GM12875 (cell line): ENCODE data around the gene GTF3A.

Source experiments
- H3K4me3 ChIP-seq: one replicate; pipeline ENCODE4 v1.5.1; 2011; ENCODE audit warnings: low read depth, low read length, control low read depth
- CTCF ChIP-seq: IDR thresholded peaks from 2 replicates; pipeline ENCODE4 v1.5.1; 2011; ENCODE audit warnings: low read depth, mild to moderate bottlenecking, control low read depth, inconsistent platforms, low read length, moderate library complexity, borderline replicate concordance; ENCODE audit not compliant: insufficient read depth

The GTF3A gene

GRCh38 chr13:27424246-27425157, at the start of gene GTF3A:
GTF3A (plus strand) TSS chr13:27424619.
- TF ChIP-seq CTCF, result no peak
- H3K4me3 ChIP-seq, result peak within 1 kb of the TSS; percentile 79

- H3K4me3 ChIP-seq, result no peak overlapping the region
- peak; percentile 68; the same call in 1 of the 2 replicates for TF ChIP-seq CTCF
Observed at GRCh38 chr13:27374650-27375049, 49.8 kb upstream of the GTF3A start.

GRCh38 chr13:27375686-27376326, 48.6 kb upstream of the GTF3A start:
- no peak overlapping the region for H3K4me3 ChIP-seq
- peak; percentile 90 for TF ChIP-seq CTCF

- TF ChIP-seq CTCF, result no peak
- no peak overlapping the region for H3K4me3 ChIP-seq
Observed at GRCh38 chr13:27379126-27379525, 45.3 kb upstream of the GTF3A start.

- H3K4me3 ChIP-seq, result no peak overlapping the region
- peak; percentile 63 for TF ChIP-seq CTCF
Observed at GRCh38 chr13:27379694-27380641, 44.5 kb upstream of the GTF3A start.

- no peak for TF ChIP-seq CTCF
Observed at GRCh38 chr13:27381601-27382000, 42.8 kb upstream of the GTF3A start.

More at GRCh38 chr13:27381601-27382000, 42.8 kb upstream of the GTF3A start:
- H3K4me3 ChIP-seq, result no peak overlapping the region
